Stimulated activated CD8-positive, alpha-beta memory T cell treated with anti-CD3 and anti-CD28 coated beads, Interleukin-15, amount 100 ng/mL, for 1 hour (primary cell): ENCODE measurements around the gene ADCY1.
"Not testable (repeated sequence)": the region's sequence is repeated elsewhere in the genome, so short reads cannot be mapped to it uniquely, and the experiment has no call there.

Experiments used
- DNase-seq: peaks from one replicate; pipeline ENCODE4 v3.0.0-alpha.2; 2020; ENCODE audit warnings: low read depth

Gene ADCY1

DNA sequence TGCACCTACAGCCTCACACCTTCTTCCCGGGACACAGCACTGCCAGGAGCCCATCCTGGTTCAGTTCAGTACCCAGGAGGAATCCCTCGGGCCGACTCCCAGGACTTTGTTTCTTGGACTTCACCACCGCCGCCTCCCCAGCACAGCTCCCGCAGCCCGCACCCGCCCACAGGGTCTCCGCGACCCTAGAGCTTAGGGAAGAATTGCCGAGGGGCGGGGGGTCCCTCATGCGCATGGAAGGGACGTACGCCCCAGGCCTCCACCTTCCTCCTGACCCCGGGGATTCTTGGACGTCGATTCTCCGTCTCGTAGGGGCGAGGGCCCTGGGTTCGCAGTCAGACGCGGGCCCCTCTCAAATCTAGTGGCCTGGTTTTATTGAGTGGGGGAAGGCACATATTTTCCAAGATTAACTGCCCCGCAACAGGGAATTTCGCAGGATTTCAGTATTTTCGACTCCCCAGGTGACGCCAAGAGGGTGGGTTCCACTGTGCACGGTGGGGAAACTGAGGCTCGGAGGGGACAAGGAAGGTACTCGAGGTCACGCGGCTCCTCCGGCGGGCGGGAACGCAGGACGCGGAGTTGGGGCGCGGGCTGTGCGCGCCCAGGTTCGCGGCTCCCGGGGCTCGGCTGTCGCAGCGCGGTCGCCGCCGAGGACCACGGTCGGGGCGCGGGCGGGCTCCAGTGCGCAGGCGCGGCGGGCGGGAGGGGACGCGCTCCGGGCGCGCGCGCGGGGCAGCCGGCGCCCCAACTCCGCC is at the start of gene ADCY1:
TSS of gene ADCY1 (plus strand) at position 708 of the 755 bp plus-strand sequence. CDS start 176 bp downstream, outside the sequence.
- no peak for DNase-seq

DNA sequence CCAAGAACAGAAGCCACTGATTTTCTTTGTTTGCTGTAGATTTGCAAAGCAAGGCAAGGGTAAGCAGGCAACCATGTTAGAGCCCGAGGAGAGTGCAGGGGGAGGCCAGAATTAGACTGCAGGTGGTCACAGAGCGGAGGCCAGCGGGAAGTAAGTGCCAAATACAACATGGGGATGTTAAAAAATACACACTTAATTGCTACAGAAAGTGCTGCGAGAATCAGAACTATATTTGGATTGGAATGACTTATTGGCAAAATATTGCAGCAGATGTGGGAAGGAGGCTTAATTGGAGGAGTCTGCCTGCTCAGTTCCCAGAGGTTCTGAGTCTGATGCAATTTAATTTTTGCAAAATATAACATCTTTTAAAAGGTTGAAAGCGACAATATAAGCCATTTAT is 49.7 kb upstream of the ADCY1 start:
- DNase-seq, result no peak

DNA sequence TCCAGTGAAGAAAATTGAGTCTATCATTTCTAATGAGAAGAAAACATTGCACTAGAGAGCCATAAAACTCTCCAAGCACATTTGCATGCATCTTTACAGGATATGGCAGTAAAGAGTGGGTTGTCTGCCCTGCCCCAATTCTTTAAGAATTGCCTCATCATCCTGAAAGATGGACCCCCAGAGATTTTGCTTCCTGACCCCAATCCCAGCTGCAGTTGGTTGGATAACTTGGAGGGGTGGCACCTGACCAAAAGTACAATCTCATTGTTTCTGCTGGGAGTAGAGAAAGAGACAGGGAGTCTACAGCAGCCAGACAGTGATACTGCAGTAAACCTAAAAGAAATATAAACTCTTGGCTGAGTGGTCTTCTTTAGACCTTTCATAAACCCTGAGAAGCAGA is 49.1 kb upstream of the ADCY1 start:
- no peak for DNase-seq

DNA sequence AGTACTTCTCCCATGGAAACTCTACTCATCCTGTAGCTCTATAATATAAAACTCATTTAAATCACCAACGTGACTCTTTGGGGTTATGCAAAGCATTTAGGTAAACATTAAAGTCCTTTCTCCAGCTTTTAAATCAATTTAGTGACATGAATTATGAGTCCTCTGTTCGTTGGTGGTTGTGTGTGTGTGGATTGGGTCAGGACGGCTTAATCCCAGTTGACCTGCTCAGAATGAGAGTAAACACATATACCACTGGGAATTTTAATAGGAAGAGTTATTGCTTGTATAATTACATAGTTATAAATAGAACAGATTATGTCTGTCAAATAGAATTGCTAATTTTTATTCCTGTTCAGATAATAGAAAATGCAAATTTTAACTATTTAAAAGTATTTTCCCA is 30.7 kb upstream of the ADCY1 start:
- DNase-seq, result no peak

DNA sequence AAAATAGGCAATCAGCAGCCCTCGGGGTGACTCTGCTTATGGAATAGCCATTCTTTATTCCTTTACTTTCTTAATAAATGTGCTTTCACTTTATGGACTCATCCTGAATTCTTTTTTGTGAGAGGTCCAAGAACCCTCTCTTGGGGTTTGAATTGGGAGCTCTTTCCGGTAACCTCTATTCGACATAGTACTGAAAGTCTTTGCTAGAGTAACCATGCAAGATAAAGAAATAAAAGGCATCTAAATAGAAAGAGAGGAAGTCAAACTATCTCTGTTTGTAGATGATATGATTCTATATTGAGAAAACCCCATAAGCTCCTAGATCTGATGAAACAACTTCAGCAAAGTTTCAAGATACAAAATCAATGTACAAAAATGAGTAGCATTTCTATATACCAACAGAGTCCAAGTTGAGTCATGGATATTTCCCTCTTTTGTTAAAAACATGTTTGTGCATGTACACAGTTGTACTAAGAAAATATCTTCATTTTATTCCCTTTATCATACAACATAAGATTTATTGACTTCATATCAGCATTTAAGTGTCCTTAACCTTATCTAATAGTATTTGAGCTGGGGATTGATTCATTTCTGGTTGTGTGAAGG is 29.0 kb upstream of the ADCY1 start:
- DNase-seq, result not testable (repeated sequence)

DNA sequence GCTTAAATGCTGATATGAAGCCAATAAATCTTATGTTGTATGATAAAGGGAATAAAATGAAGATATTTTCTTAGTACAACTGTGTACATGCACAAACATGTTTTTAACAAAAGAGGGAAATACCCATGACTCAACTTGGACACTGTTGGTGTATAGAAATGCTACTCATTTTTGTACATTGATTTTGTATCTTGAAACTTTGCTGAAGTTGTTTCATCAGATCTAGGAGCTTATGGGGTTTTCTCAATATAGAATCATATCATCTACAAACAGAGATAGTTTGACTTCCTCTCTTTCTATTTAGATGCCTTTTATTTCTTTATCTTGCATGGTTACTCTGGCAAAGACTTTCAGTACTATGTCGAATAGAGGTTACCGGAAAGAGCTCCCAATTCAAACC is 25.3 kb upstream of the ADCY1 start:
- not testable (repeated sequence) for DNase-seq

DNA sequence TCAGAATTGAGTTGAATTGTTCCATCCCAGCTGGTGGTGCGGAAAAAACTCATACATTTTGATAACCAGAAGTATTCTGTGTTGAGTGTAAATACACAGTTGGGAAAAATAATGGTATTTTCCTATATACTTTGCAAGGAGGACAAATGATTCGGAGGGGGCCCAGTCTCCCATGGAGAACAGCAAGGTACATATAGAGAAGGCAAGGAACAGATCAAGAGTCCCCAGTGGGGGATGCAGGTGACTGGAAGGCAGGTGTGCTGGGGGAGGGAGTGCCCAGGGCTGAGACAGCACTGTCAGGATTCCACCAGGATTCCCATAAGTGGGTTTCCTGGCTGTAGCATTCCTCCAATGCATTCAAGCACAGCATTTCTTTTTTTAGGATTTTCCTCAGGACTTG is 10.8 kb upstream of the ADCY1 start:
- DNase-seq, result no peak

DNA sequence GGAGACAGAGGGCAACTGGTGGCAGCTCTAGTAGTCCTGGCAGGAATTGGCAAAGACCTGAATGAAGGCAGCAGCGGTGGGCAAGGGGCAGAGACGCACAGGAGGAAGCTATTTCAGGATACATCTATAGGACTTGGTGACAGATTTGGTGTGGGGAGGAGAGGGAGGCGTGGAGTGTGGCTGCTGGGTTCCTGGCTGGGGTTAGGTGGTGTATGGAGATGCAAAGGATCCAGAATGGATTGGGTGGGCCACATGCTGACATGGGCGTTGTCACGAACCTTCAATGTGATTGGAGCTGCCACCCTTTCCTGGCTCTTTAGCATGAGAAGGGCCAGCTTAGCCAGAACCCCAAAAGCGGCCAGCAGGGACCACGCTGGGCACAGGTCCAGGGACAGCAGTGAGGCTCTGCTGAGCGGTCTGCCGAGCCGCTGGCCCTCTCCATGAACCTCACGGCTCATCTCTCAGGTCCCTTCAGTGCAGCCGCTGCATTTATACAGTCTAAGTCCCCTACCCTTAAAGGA is 10.2 kb upstream of the ADCY1 start:
- no peak for DNase-seq

DNA sequence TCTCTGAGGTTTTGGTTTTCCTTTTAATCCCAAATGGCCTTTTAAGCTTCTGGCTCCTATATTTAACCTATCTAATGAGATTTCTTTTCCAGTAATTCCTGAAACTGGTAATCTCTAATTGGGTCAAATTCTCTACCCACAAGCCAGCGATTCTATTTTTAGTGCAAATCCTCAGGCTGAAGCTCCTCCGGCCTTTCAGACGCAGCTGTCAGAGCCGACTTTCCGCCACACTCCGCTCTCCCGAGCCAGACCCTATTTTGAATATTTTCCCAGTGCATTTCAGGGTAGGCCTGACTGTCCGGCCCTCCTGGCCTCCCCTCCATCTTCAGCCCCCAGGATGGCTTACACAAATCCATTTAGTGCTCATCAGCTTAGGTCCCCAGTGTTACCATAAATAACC is 9.7 kb upstream of the ADCY1 start:
- DNase-seq, result no peak

DNA sequence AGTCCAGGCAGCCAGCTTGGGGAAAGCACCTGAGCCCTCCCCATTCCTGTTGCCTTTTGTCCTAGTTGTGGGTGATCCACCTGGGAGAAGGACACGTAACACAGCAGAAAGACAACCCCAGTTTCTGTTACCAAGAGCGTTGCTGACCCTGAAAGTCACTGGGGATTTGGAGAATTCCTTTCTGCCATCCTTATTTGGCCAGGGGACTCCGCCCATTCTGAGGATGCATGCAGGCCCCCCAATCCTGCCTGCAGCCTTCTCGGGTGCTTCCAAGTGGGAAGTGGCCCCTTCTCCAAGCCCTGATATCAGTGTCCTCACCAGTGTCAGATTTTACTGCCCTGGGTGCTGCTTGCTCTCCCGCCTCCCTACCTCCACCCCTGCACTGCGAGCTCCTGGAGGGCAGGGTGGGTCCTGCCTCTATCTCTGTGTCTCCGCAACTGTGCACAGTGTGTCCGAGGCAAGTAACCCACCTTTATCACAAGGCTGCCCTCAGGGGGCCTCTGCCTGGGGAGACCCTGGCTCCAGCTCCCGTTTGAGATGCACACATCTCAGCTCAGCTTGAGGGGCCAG is 9.2 kb upstream of the ADCY1 start:
- no peak for DNase-seq

DNA sequence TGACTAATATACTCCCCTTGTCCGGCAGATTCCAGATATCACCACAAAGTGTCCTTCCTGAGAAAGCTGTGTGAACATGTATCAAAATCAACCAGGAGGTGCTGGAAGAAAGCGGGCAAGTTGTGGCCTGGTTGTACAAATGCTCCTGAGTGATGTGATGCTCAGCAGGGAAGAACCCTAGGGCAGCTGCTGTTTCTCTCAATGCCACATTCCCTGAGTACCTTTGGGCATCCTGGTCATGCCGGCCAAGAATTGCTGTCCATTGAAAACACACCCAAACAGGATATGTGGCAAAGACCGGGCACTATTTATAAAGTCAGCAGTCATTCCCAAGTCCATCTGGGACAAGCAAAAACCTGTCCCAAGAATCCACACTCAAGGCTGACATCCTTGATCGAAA is 7.8 kb upstream of the ADCY1 start:
- no peak for DNase-seq

DNA sequence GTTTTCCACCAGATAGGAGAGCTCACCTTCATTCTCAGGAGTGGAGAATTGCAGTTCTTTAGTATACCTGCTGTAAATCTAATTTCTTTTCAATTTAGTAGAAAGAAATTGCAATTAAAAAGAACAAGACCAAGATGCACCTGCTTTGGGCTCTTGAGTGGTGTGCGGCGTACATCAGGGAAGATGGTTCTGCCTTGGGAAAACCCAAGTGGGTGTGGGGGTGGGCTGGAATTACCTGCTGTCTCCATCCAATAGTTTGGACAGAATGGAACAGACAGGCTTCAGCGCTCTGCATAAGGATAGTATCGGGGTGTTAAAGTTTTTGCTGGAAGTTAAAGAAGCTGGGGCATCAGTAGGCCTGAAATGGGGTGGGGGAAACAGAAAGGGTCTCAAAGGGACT is 7.2 kb upstream of the ADCY1 start:
- DNase-seq, result no peak

DNA sequence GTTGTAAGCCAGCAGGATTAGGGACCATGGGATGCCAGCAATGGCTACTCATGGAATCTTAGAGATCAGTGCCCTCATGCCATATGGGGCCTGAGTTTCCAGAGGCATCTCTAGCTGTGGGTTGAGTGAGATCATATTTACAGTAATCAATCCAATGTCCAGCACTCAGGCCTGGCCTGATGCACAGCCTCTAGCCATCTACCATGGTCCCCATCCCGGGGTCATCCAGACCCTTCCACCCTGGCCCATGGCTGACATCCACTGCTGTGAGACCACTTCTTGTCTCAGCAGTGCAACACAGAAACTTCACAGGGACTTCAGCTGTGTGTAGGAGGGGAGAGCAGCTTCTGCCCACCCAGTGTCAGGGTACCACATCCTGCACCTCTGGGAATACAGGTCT is 6.5 kb upstream of the ADCY1 start:
- no peak for DNase-seq

DNA sequence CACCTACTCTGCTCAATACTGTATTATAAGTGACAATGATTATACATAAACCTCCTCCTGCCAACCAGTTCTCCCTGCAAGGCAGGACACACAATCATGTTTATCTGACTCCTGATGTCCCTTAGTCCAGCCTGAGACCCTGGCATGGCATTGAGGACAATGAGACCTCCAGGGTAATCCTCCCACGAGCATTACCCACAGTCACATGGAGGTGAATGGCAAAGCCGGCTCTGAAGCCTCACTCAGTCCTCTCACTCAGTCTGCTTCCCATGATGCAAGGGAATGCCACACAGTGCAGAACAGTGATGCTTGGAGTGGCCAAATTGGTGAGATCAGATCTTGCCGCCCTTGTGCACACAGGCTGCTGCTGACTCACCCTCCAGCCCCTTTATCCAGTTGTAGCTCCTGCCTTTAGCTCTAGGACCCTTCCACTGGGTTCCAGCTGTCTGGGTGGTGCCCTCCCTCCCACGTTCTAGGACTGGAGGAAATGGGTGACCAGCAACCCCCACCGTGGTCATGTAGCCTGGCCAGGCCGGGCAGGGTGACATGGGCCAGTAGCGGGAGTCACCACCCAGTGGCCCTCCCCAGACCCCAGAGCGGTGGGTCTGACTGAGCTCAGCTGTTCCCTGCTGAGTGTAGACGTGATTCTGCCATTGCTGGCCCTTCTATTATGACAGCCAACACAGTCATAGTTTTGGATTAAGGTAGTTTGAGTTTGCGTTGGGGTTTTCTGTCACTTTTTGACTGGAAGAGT is 5.5 kb upstream of the ADCY1 start:
- no peak for DNase-seq

DNA sequence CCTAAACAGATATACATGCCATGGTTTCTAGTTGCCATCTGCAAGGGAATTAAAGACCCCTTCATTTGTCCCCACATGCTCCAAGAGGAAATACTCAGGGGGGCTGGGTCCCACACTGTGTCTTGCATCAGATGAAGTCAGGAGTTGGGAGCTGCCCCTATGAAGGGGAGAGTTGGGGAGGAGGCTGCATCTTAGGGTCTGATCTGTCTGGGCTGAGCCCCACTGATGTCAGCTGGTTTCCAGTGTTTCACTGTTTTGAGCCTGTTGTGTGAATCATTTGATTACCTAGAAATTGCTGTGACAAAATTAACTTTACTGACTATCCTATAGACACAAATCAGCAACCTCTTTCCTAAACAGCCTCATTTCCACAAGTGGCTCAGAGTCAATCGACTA is 4.9 kb upstream of the ADCY1 start:
- DNase-seq, result no peak

DNA sequence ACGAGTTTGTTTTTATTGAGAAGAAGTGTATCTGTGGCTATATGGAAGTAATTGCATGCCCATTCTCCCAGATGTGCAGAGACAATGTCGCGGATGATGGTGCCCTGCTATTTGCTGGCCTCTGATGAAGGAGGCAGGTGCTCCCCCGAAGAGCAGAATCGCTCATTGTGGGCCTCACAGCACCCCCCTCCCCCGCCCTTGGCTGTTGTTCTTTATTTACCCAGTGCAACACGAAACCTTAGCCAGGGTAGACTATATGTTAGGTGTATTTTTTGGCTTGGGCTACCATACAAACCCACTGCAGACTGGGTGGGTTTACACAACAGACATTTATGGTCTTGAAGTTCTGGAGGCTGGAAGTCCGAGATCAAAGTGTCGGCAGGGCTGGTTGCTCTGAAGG is 3.4 kb upstream of the ADCY1 start:
- DNase-seq, result no peak

DNA sequence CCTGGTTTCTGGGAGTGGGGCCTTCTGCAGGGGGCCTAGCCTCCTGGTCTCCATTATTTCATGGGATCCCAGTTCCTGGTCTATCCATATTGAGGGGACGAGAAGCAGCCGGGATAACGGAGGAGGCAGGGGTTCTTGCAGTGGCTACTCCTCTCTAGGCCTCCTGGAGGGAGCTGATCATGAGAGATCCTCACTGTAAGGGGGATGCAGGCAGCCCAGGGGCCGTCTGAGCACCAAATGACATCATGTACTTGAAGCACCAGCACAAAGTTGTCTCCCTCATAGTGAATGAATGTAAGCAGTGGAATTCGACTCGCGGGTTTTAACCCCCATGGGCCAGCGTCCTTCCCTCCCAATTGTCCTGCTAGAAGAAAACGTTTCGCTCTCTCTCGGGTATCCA is 964 bp upstream of the ADCY1 start:
- DNase-seq, result no peak

DNA sequence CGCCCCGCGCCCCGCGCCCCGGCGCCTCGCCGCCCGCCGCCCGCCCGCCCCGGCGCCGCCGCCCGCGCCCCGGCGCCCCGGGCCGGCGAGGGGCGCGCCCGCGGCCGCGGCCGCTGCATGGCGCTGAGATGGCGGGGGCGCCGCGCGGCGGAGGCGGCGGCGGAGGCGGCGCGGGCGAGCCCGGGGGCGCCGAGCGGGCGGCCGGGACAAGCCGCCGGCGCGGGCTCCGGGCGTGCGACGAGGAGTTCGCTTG is 174 bp downstream of the ADCY1 start:
- DNase-seq, result no peak

DNA sequence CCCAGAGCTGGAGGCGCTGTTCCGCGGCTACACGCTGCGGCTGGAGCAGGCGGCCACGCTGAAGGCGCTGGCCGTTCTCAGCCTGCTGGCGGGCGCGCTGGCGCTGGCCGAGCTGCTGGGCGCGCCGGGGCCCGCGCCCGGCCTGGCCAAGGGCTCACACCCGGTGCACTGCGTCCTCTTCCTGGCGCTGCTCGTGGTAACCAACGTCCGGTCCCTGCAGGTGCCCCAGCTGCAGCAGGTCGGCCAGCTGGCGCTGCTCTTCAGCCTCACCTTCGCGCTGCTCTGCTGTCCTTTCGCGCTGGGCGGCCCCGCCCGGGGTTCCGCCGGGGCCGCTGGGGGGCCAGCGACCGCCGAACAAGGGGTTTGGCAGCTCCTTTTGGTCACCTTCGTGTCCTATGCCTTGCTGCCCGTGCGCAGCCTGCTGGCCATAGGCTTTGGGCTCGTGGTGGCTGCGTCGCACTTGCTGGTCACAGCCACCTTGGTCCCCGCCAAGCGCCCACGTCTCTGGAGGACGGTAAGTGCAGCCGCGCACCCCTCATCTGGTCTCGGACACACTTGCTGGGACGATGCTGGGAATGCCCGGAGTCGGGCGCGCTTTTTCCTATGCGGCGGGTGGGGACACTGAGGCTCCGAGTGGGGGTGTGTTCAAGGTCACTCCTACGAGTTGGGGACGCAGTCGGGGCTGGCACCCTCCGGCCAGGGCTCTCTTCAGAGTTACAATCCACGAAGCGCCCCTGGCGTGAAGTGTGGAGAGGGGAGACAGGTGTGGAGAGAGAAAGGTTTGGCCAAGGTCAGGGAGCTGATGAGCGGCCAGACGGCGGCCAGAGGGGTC is 717 bp downstream of the ADCY1 start:
- no peak for DNase-seq

DNA sequence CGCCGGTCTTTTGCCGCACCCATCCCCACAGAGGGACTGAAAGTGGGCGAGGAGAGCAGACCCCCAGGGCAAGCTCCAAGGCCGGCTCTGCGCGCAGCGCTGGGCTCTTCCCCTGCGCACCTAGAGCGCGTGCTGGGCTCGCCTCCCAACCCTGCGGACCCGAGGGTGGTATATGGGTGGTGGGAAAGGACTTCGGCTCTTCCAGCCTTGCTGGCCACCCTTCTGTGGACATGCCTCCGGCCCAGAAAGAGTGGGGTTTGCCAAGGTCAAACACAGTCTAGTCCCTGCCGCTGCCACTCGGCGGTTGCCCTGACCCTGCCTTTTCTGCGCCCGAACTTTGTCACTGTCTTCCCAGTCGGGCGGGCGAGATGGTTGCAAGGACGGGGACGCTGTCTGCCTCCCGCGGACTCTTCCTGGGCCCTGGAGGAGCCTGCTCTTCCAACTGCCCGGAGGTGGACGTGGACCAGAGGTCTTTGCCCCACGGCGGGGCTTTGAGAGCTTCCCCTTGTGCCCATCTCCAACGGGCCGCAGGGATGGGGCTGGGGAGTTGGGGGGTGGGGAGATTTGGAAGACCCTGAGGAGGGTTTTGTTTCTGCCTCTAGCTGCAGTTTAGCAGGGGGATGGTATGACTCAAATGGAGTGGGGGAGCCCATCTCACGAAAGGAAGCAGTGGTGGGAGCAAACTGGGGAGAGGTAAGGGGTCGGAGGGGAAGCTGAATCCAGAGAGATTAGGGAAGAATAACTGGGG is 1.5 kb downstream of the ADCY1 start:
- no peak for DNase-seq

DNA sequence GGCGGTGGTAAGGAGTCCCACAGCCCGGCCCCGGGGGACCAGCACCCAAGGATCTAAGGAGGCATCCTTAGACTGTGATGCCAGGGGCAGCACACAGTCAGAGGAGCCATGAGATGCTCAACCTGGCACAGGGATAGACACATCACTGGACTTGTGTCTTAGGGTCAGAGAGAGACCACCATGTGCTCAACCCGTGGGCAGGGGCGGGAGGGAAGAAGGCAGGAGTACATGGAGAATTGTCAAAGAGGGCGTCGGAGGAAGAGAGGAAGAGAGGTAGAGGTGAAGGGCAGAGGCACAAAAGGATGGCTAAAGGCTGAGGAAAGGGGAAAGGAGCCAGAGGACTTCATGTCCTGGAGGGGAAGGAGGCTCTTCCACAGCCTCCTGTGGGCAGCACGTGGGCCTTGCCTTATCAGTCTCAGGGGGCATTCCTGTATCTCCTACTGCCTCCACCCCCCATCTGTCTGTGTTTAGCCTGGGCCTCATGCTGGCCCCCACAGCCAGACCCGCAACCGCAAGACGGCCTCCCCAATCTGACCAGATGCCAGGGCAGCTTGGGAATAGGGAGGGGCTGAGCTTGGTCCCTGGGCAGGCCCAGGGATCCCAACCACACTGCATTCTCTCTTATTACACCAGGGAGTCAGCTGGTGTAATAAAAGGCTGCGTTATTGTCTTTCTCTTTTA is 2.2 kb downstream of the ADCY1 start:
- DNase-seq, result no peak
